GM21529 (cell line): ENCODE measurements around the gene PLCL2.

Experiments
- ATAC-seq: cut with Tn5 transposase; IDR thresholded peaks from one replicate; pipeline ENCODE4 v1.9.1; 2021; ENCODE audit not compliant: unreplicated experiment

The PLCL2 gene

DNA sequence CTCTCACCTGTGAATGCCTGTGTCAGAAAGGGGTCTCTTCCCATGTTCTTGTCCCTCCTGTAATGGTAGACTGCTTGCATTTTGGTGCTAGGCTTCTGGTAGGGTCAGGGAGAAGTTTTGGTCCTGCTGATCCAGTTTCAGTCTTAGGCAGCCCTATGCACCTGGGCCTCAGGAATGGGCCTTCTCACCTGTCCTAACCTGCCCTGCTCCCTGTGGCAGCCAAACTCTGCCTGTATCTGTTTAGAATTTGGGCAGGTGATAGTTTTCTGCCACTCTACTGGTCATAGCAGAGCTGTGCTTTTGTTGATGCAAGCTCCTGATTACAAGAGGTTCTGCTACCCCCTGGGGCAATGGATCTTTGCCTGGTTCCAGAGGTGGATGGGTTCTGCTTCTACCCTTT lies 118.7 kb downstream of the PLCL2 start:
- no peak for ATAC-seq

DNA sequence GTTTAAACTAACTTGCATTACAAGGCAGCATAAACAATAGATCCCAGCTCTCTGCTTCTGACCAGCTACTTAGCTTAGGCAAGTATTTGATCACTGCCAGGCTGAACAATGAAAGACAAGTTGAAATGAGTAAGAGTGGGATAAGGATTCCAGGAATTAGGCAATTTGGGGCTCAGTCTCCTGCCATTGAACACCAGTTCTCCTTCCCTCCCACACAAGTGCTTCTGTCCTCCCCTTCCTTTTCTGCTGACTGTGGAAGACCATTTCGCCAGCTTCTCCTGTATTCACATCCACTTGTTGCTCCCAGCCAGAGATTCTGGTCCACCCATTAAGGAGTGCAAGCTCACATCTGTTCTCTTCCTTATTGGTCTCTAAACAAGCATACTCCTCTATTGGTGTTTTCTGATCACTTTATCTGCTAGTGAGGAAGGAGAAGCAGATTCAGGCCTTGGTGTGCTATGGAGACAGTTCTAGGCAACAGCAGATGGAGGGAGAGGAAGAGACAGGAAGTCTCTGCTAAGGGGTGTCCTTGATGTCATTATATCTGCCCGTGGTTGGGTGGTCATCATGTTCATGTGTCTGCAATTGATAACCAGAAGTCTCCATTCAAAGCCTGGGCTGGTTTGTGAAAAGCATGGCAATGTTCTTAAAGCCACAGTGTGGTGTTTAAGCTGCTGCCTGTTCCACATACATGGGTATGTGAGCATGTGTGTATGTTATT lies 121.5 kb downstream of the PLCL2 start:
- no peak for ATAC-seq

DNA sequence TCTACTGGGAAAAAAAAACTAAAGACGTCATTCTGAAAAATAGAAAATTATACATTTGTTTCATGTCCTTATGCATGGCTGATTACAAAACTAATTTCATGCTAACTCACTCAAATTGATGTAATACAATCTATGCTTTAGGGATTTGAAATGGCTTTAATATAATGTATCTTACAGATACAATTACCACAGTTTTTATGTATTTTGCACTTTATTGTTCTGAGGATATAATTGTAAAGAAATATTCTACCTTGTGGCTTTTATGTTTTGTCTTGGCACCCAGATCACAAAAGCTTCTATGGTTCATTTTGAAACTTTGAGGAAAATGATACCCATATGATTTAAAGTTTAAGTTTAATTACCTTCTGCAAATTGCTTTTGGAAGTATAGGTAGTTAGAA lies 122.5 kb downstream of the PLCL2 start:
- ATAC-seq = no peak

DNA sequence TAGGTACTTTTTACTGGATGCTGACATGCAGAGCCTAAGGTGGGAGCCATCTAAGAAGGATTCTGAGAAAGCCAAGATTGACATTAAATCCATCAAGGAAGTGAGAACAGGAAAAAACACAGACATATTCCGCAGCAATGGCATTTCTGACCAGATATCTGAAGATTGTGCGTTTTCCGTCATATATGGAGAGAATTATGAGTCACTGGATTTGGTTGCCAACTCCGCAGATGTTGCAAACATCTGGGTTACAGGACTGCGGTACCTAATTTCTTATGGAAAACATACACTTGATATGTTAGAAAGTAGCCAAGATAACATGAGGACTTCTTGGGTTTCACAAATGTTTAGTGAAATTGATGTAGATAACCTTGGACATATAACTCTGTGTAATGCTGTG lies 125.1 kb downstream of the PLCL2 start:
- ATAC-seq = no peak

DNA sequence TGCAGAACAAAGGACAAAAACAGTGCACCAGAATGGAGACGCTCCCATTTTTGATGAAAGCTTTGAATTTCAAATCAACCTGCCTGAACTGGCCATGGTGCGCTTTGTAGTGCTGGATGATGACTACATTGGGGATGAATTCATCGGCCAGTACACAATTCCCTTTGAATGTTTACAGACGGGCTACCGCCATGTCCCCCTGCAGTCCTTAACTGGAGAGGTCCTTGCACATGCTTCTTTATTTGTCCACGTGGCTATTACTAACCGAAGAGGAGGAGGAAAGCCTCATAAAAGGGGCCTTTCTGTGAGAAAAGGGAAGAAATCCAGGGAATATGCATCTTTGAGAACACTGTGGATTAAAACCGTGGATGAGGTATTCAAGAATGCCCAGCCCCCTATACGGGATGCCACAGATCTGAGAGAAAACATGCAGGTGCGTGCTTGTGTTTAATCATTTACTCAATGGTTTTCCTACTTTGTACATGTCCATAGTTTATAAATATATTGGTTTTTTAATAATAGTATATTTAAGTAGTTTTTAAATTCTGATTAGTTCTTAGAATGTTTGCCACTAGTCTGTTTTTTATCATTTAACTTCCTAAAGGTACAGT lies 127.1 kb downstream of the PLCL2 start:
- no peak for ATAC-seq

DNA sequence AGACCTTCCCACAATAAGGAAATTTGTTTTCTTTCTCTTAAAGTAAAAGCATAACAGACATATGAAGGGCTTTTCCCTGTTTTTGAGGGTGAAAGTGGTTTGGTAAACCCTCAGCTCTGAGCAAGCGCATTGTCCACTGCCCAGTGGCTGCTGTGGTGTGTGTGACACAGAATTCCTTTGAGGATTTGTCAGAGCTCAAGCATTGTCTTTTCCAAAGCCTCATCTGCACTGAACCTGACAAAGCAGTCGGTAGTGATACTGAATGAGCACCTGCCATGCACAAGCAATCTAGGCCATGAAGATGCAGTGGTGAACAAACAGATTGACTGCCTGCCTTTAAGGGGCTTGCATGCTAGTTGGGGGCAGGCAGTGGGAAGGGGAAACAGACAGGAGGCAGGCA lies 128.3 kb downstream of the PLCL2 start:
- no peak for ATAC-seq

DNA sequence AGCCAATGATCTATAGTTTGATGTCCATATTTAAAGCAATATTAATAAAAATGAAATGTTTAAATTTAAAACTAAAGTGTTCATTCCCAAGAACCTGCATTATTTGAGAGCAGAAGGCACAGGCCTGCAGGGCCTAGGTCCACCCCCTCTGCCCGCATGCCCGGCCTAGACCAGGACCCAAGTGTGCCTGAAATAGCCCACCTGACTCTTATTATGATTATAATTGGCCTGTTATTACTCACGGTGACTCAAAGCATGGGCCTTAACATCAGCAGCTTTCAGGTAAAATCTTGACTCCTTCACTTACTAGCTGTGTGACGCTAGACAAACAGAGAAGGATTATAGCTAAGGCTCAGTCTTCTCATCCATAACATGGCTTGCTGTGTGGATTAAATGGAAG lies 128.8 kb downstream of the PLCL2 start:
- ATAC-seq = peak; percentile 64

DNA sequence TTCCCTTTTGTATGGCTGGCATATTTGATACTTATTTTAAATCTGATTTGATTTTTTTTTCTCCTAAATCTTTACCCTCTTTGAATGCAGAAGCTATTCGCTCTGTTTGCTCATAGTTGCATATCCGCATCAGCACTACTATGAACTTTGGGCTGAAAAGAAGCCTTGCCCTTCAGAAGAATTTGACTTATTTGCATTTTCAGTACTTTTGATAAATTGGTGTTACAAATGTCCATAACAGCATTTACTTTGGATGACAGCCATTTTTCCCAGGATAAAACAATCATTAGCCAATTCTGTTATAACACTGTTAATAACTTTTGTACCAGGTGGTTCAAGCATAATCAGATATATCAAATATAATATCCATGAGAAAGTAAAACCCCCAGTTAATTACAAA lies 129.5 kb downstream of the PLCL2 start:
- ATAC-seq = no peak

DNA sequence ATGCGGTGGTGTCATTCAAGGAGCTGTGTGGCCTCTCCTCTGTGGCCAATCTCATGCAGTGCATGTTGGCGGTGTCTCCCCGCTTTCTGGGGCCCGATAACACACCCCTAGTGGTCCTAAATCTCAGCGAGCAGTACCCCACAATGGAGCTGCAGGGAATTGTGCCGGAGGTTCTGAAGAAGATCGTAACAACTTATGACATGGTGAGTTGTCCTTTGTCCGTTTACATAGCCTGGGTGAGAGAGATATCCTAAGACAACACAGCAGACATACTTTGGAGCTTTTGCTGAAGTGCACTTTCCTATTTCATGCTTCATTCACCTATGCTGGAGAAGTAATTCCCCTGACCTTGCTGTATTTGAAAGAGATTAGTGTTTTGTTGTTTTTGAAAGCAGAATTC lies 130.0 kb downstream of the PLCL2 start:
- no peak for ATAC-seq

DNA sequence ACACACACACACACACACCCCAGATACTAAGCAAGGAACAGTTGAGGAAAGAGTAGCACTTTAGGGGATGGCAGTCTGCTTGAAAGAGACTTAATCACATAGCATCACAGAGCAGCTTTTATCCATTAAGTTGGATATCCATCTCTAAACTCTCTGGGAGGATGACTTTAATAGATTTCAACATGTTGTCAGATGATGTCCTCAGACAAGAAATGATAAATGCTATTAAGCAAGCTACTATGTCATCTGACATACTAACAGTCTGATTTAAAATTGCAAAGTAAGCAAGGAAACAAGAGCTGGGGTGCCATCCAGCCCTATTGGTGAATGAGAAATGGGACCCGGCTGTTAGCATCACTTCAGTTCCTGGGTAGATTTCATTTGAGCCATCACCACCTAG lies 136.9 kb downstream of the PLCL2 start:
- ATAC-seq = no peak

DNA sequence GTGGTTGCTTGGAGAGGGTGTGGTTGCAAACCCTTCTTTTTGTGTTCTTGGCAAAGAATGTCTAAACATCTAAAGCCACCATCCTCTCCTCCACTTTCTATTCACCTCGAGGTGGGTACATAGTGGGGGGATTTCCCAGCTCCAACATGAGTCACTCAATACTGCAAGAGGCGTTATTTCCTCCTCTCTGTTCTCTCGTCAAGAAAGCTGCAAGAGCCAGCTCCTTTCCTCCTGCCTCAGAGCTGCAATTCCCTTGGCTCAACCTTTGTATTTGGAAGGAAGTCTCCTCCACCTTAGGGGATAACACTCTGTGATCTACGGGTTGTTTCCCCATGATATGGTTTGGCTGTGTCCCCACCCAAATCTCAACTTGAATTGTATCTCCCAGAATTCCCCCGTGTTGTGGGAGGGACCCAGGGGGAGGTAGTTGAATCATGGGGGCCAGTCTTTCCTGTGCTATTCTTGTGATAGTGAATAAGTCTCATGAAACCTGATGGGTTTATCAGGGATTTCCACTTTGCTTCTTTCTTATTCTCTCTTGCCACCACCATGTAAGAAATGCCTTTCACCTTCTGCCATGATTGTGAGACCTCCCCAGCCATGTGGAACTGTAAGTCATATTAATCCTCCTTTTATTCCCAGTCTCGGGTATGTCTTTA lies 138.4 kb downstream of the PLCL2 start:
- peak; percentile 97 for ATAC-seq

DNA sequence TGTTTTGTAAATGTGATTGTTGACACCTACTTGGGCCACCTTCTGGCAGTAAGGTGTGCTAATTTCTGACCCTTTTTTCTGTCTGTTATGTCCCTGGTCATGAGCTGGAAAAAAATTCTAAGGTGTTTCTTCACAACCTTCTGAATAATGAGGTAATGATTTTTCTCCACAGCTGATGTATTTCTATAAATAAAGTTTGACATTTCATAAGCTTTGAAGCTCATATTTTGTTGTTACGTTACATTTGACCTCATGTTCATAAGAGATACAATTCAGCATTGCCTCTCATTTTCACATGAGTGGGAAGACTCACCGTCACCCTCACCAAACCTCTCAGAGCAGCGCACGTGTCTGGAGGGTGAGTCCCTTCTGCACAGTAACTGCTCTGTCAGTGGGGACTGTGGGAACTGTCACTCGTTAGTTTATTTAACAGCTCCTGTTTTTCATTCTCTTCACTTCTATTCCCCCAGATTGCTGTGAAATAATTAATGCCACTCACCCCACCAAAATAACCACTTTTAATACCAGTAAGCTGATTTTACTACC lies 140.9 kb downstream of the PLCL2 start:
- ATAC-seq = no peak

DNA sequence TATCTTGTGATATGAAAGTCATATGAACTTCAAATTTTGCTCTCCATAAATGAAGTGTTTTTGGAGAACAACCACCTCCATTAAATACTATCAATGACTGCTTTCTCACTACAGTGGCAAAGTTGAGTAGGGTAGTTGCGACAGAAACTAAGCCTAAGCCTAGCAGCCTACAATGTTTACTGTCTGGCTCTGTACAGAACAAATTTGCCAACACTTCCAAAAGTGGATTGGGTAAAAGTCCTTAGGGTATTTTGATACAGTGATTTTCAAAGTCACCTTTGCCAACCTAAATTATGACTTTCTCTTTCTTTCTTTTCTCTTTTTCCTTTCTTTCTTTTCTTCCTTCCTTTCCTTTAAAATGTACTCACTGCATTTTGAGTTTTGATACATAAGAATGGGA lies 142.6 kb downstream of the PLCL2 start:
- ATAC-seq = no peak

DNA sequence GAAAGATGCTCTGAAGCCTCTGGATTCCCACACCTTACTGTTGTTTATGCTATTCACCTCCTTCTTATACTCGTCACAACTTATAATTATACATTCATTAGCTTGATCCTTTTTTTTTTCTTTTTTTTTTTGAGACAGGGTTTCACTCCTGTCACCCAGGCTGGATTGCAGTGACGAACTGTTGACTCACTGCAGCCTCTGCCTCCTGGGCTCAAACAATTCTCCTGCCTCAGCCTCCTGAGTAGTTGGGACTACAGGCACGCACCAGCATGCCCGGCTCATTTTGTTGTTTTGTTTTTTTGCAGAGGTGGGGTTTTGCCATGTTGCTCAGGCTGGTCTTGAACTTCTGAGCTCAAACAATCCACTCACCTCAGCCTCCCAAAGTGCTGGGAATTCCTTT lies 143.6 kb downstream of the PLCL2 start:
- no peak for ATAC-seq

DNA sequence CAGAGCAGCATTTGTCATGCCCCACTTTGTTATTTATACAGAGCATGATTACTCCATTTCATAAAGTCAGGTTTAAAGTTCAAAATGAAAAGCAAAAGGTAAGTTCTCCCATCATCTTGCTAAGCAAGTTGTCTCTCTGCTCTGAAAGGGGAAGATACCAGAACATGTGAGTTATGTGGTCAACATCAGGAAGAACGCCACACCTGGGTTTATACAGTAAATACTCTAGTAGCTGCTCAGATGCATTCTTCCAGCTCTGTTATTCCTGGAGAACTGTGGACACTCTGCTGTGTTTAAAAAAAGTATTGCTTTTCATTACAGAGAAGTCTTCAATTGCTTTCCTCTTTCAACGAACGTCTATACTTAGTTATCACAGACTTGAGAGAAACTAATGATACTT lies 145.7 kb downstream of the PLCL2 start:
- ATAC-seq = no peak

DNA sequence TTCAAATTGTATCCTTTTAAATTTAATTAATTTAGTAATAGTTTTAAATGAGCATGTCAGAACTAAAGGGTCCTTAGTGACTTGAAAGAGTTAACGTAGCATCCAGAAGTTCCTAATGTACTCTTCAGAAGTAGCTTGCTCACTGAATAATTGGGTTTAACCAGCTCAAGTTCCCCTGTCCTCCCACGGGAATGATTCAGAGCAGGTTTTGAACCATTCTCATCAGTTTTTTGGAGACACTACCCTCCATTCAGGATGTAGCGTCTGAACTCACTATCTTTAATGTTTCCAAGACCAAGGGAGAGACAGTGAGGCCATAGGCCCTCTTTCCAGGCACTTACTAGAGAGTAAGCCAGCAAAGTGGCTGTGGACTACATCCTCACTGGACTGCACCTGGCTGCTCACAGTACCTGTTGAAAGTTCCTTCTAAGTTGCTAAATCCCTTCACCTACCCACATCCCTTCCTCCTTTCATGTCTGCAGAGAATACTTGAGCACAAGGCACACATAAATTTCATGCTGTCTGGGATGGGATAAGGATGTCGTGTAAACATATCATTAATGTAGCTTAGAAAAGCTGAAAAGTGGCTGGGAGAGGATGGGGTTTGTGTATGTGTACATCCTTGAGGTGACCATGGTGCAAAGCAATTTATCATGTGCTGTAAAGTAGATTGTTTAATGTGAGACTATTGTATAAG lies 146.3 kb downstream of the PLCL2 start:
- ATAC-seq = no peak

DNA sequence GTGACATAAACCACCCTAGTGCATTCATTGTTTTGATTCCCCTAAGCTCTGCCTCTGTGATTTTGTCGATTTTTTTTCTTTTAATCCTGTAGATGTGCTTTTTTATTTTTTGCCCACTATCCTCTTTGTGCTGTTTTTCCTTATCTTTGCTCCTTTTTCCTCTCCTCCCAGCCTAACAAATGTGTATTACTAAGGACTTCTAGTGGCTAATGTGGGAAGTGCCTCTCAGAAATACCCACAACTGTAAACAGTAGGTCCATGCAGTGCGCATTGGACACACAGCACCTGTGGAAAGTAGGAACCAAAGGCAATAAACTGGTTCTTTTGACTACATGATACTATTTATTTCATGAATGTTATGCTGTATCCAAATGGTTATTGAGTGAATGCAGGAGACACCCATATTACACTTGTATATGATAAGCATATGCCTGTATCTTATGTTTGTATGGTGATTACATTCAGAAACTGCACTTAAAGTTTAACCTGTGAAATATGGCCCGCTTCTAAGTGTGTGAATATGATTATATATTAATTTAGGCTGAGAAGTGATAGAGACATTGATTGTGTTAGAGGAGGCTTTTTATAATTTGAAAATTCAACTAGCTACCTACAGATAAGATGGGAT lies 147.8 kb downstream of the PLCL2 start:
- ATAC-seq = peak; percentile 57

DNA sequence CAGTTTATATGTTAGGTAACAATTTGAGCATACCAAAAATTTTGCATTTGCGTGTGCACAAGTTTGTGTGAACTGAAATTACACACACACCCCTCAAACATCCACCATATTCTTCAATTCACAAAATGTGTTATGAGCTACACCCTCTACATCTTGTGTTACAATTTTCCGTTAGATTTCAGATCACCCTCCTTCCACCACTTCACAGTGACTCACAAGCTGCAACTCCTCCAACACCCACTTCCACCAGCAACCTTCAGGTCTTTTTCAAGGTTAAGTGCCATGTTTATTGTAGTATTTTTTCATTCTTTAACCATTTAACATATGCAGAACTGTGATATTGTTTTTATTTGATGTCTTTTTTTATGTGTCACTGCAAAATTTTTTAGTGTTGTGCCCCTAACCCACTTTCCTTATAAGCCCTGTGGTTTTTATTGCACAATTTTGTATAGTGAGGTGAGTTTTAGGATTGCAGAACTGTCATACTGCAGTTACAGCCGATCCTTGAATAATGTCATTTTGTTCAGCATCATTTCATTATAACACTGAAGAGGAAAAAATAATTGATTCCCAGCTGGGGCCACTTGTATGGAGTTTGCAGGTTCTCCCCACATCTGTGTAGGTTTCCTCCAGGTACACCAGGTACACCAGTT lies 148.9 kb downstream of the PLCL2 start:
- ATAC-seq = no peak

DNA sequence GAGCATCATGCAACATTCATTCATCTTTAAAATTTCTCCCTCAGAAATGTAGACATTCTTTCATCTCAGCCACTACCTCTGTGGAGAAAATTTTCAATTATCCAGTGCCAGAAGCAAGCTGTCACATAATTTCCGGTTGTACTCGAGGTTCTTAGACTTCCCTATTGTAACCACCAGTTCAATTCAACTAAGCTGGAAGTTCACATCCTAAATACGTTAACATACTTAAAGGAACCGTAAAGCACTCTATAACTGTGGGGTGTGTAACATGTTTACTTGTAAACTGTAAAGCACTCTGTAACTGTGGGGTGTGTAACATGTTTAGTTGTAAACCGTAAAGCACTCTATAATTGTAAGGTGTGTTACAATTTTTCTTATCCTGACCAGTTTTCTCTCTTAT lies 150.3 kb downstream of the PLCL2 start:
- ATAC-seq = no peak

DNA sequence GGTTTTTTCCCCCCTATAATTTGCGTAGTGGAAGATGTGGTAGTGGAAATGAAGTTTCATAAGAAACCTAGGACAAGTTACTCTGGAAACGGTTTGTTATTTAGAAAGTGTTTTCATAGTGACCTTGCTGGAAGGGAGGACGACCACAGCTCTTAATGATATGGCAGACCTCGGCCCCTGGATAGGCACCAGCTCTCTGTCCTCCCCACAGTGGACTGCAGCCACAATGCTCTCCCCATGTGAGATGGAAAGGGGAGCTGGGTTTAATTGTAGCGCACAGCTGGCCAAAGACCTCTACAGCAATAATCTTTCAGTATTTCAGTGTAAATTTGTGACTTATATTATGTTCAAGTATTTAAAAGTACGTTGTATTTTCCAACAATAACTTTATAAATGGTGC lies 151.2 kb downstream of the PLCL2 start:
- ATAC-seq = no peak

DNA sequence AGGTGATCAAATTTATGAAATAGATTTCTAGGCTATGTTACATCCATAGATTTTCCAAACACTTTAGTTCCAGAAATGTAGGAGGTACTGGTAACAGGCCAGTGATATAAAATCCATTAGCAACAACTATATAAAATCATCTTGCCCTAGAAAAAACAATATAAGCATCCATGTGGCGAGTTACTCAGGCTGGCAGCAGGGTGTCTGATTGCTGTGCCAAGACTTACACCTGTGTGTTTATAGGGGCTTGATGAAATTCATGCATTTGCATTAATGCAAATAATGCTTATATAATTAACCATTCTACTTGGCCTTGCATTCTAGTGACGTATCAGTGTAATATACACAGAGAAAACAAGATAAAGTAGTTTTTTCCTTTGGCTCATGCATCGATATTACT lies 153.4 kb downstream of the PLCL2 start:
- no peak for ATAC-seq
